Stimulated activated CD4-positive, alpha-beta T cell treated with anti-CD3 and anti-CD28 coated beads, Interleukin-1b, Interleukin-23, amount 100 ng/mL, for 4 hours (primary cell): ENCODE measurements around the gene PRICKLE2.
"Not testable (repeated sequence)": the region's sequence is repeated elsewhere in the genome, so short reads cannot be mapped to it uniquely, and the experiment has no call there.

Source experiments
- DNase-seq, 2 donors: peaks; one replicate each; pipeline ENCODE4 v3.0.0-alpha.2; 2020; ENCODE audit warnings: low read depth in 2 of 2

The PRICKLE2 gene

DNA sequence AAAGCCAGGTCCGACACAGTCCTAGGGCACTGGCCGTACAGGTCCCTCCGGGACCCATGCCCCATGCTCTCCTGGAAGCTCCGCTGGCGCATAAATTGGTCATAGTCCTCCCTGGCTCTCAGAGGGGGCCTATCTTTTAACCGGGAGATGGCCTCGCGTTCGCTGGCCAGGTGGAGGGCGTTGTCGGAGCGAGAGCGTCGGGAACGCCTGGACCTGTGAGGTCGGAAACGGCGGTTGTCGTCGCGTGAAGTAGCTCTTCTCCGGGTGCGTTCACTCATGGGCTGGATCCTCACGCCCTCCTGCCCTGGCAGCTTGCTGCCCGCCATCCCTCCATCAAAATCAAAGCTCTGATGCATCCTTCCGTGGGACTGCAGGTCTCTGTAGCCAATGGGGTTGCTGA is 126.0 kb downstream of the PRICKLE2 start:
- DNase-seq = no peak

DNA sequence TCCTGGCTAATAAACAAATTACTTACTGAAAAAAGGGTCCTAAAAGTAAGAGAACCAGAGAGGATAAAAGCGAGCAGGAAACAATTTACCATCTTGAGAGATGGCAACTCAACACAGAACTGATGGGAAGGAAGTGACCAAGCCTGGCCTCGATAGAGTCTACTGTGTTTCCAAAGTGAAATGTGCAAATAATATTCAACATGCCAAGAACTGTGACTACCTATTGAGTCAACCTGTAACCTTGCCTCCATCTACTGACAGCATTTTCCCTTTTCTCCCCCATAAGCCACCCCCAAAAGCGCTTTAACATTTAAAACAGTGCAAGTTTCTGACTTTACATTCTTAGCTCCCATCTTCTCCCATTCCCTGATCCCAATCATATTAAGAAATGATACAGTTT is 126.6 kb downstream of the PRICKLE2 start:
- no peak for DNase-seq

DNA sequence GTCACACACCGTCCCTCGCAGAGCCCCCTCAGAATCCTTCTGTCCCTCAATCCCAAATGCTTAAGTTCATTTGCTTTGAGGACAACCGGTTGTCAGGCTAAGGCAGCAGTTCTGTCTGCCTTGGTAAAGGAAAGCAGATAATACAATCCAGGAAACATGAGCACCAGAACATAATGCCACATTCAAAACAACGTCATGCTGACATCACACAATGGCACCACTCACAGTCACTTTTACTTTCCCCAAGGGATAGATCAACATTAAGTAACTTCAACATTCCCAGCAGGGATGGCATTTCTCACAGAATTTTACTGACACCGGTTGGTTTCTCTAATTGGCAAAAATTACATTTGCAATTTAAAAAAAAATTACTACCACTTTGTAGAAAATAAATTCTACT is 127.3 kb downstream of the PRICKLE2 start:
- DNase-seq = no peak

DNA sequence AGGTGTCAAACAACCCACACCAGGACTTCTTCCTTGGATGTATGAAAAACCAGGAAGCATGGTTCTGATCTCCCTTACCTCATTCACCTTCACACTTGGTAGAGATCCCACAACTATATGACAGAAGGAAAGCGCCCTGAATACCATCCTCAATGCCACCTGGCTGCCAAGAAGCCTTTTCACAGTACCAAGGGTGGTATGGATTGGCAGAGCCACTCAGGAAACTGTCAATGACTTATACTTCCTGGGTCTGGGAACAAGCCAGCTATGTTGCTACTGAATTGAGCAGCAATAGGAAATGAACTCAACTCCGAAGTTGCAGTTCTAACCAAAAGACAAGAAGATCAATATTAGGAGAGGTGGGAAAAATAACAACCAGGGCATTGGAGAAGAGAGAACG is 129.5 kb downstream of the PRICKLE2 start:
- no peak for DNase-seq

DNA sequence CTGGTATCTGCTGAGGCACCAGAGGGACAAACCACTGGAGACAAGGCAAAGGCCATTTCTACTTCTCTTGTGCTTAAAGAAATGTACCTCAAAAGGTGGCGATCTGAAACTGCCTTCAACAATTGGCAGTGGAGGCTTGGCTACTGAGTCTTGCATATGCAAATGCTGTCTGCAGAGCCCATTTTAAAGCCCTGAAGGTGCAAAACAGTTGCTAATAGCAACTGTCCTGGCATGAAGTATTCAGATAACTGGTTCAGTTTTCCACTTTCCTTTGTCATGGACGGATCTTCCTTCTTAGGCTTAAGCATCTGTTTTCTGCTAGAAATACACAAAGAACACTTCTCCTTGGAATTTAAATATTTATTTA is 130.6 kb downstream of the PRICKLE2 start:
- DNase-seq = no peak

DNA sequence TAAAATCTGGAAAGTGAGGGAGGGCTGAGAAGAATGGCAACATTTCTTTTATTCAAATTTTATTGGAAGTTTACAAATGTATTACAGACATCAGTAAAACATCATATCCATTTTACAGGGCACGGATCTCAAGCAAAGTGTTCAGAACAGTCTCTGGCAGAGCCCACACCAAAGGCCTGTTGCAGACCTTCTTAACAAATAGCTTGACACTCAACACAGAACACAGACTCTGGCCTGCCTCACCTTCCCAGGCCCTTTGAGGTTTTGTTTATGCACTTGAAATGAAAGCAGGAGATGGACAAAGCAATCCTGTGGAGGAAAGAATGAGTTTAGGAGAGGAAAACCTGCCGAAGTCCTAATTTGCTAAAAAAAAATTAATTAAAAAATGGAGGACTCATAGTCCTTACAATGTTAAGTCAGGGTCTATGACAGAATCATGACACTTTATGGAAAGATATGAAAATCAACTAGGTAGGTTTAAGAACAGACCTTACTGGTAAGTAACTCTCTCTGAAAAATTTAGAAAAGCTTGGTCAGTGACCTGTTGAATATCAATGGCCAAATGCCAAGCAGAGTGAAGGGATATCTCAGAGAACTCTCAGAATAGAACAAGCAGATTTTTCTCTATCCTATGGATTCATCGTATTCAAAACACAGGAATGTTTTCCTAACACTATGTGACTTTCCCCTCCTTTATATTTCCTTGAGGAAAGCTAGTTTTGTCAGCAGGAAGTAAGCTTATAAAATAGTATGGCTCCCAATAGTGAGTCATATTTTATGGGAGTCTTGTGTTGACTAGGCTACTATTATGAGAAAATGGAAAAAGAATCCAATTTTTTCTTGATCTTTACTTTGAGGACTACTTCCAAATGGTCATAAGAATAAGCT is 131.2 kb downstream of the PRICKLE2 start:
- DNase-seq = no peak

DNA sequence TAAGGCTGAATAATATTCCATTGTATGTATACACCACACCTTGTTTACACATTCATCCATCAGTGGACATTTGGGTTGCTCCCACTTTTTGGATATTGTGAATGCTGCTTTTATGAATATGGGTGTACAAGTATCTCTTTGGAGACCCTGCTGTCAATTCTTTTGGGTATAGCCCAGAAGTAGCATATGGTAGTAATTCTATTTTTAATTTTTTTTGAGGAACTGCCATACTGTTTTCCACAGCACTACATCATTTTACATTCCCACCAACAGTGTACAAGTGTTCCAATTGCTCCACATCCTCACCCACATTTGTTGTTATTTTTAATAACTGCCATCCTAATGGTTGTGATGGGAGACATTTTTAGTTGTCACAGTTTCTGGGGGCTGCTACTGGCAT is 132.1 kb downstream of the PRICKLE2 start:
- DNase-seq = no peak

DNA sequence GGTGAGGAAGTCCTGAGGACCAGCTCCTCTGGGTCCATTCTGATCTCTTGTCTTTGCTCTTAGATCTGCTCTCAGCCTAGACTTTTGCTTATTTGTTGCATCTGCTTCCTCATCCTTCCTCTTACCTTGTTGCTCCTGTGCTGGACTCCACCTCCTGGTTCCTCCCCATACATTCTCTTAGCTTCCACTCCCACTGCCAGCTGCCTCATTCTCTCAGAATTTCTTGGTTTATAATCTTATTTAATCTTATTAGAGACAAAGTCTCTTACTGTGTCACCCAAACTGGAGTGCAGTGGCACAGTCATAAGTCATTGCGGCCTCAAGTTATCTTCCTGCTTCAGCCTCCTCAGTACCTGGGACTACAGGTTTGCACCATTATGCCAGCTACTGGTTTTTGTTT is 133.8 kb downstream of the PRICKLE2 start:
- DNase-seq = no peak

DNA sequence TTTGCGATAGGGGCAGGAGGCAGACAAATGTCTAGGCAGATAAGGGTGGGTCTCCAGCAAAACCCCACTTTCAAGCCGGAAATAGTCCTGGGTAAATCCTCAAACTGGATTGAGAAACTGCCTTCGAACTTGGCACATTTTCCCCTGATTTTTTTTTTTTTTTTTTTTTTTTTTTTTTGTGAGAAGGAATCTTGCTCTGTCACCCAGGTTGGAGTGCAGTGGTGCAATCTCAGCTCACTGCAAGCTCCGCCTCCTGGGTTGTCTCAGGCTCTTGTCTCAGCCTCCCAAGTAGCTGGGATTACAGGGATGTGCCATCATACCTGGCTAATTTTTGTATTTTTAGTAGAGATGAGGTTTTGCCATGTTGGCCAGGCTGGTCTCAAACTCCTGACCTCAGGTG is 135.9 kb downstream of the PRICKLE2 start:
- not testable (repeated sequence) for DNase-seq

DNA sequence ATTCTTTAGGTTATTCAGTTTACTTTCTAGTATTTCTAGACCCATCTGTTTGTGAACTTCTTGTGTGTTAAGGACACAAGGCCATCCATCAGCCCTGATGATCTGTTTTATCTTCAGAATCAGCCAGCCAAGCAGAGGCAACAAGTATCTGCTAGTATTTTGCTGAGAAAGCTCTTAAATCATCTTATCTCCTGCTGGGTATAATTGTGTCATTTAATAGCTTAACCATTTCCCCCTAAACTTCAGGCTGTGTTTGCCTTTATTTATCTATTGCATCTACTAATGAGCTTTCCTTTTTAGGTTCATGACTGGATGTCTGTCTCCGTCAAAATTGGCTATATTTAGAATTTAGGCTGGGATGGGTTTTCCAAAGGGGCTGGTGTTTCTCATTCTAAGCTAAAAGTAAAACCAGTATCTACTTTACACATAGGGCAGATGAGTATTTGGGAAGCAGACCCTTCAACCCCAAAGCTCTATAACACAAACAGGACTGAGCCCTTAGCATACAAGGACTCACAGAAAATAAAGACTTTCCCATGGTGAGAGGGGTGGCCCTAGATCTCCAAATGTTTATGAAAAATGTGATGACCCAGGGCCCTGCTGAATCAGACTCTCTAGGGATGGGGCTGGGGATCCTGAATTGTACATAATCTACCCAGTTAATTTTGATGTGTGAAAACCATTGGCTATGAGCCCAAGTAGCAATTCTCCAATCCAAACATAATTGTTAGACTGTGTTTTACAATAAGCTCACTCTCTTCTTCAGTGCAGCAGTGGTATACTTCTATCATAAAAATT is 136.7 kb downstream of the PRICKLE2 start:
- no peak for DNase-seq

DNA sequence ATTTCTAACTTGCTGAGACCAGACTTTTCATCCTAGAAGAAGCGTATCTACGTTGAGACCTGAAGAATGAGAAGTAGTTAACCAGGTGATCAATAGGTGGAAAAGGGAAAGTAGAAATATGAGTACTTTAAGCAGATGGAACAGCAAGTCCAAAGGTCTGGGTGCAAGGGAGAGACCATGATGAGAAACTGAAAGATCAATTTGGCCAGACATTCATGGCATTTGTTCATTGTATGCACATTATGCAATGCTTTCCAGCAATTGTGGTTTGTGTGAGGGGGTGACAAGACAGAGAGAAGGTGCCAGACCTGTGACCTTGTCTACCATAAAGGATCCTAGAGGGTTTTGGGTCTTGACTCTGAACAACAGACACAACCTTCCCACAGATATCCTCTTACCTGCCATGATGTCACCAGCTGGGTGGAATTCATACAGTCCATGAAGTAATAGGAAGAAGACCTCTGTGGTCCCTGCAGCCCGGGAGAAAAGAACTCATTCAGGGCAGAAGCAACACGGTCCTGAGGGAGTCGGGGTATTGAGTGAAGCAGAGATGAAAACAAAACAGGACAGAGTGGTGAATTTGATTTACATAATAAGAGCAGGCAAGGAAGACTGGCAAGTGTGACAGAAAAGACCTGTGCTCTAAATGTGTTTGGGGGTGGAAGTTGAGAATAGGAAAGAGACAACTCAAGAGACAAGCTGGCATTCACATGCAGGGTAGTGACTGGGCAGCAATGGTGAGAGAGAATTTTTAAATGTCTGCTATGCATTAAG is 138.6 kb downstream of the PRICKLE2 start:
- DNase-seq = no peak

DNA sequence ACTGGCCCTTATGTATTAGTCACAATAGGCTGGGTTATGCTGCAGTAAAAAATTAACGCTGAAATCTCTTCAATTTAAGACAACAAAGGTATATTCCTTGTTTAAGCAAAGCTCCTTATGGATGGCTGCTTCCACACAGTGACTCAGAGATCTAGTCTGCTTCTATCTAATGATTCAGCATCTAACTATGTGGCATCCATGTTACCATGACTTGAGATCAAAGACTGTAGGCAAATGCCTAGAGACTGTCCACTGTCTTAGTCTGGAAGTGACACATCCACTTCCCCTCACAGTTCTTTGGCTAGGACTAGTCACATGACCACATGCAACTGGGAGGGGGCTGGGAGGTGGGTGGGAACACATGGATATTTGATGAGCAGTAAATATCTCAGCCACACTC is 140.6 kb downstream of the PRICKLE2 start:
- DNase-seq = no peak

DNA sequence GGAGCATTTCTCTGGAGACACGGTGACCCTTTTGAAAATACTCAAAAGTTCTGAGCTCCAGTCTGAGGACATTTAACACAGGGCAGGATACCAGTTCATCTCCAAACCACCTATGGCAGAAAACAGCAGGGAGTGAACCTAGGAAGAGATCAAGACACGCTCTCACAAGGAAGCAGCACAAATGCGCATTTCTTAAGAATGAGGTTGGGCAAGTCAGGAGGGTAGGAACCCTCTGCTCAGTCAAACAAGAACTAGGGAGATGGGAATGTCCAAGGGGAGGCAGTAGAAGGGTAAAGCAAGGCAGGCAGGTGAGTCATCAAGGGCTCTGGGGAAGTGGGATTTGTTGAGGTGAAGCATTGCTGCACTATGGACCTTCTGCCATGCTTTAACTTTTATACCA is 141.7 kb downstream of the PRICKLE2 start:
- no peak for DNase-seq

DNA sequence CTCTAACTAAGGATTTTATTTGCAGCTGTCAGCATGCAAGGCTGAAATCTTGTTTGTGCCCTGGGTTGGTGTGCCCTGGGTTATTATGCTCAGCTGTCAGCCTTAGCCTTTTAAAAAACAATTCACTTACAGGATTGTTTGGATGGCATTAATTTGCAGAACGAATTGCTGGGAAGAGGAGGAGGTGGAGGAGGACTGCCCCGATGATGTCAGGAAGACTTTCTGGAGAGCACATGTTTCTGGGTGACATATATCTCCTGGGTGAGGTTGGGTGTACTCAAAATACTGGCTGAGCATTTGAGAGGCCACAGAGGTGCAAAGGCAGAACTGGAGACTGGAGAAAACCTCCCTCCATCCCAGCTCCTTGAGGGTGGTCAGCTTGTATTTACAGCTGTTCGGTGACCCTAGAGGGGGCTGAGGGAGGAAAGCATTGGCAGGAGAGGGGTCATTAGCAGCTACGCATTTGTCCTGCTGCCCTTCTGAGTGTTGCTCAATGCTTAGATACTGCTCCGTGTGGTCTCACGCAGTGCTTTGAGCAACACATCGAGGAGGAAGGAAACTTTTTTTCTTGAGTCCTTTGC is 142.2 kb downstream of the PRICKLE2 start:
- no peak for DNase-seq

DNA sequence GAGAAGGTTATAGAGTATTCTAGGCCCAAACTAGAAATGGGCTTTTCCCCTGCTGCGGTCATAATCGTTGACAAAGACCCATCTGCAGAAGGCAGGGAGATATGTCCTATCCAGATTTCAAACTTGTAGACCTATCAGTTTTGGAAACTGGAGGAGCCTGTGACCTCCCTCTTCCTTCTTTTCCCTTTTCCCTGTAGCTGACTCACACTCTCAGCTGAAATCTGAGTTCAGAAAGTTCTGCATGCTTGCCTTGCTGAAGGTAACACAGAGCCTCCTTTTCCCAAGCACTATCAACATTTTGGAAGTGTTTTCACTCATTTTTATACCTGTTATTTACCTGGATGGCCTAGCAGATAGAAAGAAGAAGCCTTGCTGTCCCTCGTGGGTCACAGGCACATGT is 142.9 kb downstream of the PRICKLE2 start:
- DNase-seq = no peak

DNA sequence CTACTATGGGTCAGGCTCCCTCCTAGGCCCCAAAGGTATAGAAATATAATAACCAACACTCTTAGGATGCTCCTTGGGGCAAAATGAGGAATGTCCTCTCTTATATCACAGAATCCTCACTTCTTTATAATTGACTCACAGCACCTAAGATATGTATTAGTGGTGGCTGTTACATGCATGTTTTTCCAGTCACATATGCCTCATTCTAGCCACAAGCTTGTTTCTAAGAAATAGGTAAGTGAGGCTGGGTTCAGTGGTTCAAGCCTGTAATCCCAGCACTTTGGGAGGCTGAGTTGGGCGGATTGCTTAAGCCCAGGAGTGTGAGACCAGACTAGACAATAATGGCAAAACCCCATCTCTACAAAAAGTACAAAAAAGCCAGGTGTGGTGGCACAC is 144.0 kb downstream of the PRICKLE2 start:
- DNase-seq = no peak

DNA sequence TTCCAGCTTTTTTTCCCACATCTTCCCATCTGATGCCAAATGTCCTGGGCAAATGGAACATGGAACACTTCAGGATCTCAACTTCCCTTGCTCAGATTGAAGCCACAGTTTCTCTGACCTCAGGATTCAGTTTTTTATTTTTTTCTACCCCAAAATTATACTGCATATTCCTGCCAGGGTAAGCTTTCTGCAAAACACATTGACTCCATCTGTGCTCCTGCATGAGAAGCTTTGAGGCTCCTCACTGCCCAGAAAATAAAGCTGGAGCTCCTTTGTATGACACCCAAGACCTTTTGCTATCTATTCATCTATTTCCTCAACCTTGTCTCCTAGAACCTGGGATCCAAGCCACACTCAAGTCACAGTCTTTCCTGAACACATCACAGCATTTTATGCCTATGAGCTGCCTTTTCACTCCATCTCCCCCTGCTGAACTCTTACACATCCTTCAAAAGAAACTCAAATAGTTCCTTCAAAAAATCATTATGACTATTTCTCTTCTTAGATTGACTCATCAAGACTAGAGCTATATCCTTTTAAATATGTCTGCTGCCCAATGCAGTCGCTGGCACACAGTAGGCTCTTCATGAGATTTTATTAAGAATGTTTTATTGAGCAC is 144.5 kb downstream of the PRICKLE2 start:
- DNase-seq = no peak

DNA sequence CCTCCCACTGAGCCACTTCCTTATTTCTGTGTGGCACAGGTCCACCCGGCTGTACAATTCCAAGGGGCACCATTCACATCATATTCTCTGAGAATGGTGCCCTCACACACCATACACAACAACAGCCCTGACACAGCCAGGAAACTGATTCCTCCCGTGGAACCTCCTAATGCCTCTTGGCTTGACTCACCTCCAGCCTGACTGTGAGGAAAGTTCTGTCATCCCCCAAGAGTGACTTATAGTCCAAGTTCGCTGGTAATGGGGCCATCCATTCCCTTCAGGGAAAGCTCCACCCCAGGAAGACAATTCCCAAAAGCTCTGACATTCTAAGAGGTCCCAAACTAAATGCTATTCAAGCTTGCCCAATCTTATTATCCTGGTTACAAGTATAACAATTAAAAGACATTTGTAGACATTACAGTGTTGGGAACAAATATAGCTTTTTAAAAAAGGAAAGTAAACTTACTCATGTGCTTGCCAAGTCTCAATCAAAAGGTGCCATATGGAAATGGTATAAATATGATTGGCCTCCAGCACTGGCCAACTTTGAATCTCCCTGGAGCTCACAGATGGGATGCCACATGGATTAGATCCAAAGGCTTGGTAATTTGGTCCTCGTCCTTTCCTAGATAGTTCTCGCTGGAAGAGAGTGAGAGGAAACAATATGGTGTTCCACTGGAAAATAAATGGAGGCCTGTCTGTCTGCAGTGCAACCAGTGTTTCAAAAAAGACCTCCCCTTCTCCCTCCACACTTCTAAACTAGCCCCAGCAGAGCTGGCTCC is 145.7 kb downstream of the PRICKLE2 start:
- DNase-seq = no peak

DNA sequence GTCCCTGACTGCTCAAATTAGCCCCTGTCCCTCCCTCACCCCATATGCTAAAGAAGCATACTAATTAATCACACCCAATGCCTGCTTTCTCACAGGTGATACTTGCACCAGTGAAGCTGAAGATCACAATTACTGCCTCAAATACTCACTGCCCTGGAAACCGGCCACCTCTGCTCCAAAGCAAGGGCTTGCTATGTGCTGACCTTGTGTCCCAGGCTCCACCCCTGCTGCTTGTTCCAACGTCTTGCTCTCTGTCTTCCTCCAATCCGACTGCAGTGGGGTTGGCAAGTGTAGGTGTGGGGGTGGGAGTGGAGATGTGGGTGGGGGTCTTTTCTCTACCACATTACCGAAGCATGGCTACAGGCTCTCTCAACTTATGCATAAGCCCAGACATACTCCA is 146.3 kb downstream of the PRICKLE2 start:
- DNase-seq = no peak

DNA sequence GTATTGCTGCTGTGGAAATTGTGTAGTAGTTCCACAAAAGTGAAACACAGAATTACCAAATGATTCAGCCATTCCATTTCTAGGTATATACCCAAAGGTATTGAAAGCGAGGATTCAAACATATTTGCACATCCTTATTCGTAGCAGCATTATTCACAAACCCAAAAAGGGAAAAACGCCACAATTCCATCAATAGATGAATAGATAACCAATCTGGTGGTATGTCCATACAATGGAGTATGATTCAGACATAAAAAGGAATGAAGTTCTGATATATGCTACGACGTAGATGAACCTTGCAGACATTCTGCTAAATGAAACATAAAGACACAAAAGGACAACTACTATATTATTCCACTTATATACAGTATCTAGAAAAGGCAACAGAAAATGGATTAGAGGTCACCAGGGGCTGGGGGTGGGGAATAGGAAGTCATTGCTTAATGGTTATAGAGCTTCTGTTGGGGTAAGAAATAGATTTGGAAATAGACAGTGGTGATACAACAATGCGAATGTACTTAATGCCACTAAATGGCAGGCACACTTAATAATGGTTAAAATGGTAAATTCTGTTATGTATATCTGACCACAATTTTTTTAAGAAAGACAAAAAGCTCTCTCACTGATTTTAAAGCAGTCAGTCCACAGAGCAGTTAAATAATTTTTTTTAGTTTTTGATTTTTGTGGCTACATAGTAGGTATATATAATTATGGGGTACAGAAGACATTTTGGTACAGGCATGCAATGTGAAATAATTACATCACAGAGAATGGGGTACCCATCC is 150.2 kb downstream of the PRICKLE2 start:
- DNase-seq = no peak
